GM18520 (cell line): ENCODE measurements around the gene SH3BGRL2.
"Not testable (repeated sequence)": the region's sequence is repeated elsewhere in the genome, so short reads cannot be mapped to it uniquely, and the experiment has no call there.

Experiments used
- ATAC-seq: cut with Tn5 transposase; IDR thresholded peaks from one replicate; pipeline ENCODE4 v1.9.1; 2021; ENCODE audit not compliant: unreplicated experiment

Gene SH3BGRL2

DNA sequence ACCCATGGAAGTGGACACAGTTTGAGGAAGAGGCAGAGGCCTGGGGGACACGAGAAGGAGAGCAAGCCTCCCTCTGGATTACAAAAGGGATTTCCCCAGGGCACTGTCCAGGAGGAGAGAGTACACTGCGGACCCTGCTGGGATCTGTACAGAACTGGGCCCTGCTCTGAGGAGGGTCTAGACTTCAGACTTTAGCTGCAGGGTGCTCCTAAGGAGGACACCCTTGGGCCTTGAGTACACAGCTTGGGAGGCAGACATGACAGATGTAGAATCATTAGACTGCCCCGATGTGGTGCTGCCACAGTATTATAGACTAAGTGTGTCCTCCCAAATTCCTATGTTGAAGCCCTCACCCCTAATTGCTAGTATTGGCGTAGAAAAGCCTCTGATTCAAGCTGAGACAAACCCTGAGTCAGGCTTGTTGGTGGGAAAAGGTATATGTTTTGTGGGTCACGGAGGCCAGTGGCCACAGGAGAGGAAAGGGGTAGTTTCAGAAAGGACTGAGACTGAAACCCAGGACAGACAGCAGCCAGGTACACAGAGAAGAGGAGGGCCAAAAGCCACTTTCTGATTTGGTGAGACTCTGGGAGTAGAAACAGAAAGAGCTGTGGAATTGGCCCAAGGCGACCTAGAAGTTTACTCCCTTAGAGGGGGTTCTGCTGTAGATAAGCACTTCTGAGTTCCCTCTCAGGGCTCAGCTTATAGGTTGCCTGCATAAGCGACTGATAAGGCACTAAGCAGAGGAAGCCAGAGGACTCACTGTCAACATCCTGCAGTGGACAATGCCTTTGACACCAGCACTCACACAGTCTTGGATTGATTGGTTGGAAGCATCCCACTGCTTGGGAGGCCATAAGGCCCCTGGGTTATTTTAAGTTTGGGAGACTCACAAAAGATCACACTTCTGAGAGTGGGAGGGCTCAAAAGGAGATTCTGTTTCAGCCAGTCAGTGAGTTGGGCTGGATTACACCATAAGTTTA, 16.5 kb upstream of the SH3BGRL2 start:
- ATAC-seq = no peak

DNA sequence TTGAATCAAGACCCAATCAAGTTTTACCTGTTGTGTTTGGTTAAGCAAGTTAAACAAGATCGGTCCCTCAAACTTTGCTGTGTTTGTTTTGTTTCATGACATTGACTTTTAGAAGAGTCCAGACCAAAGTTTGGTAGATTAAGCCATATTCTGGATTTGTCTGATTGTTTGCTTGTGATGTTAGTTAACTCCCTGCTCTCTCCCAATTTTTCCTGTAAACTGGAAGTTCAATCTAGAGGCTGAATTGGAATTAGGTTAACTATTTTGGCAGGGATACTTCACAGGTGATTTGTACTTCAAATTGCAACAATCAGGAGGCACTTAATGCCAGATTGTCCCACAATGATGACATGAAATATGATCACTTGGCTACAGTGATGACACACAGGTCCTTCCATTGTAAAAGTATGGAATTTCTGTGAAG, 13.6 kb upstream of the SH3BGRL2 start:
- no peak for ATAC-seq

DNA sequence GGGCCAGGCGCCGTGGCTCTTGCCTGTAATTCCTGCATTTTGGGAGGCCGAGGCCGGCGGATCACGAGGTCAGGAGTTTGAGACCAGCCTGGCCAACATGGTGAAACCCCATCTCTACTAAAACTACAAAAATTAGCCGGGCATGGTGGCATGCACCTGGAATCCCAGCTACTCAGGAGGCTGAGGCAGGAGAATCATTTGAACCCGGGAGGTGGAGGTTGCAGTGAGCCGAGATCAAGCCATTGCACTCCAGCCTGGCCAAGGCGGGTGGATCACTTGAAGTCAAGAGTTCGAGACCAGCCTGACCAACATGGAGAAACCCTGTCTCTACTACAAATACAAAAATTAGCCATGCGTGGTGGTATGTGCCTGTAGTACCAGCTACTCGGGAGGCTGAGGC, 12.7 kb upstream of the SH3BGRL2 start:
- ATAC-seq = not testable (repeated sequence)

DNA sequence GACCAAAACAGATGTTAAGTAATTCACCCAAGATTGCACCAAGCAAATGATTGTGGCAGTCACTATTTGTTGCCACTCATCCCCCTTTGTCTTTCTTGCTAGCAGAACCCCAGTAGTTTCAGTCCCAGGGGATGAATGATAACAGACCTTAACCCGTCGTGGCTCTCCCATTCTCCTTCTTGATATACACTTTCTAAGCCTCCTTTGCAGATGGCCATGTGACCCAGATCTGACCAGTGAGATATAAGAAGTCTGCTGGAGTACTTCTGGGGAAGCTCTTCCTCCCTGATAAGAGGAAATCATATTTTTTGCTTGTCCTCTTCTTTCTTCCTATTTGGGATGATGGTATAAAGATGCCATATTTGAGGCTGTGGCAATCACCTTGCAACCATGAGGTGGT, 9.6 kb upstream of the SH3BGRL2 start:
- no peak for ATAC-seq

DNA sequence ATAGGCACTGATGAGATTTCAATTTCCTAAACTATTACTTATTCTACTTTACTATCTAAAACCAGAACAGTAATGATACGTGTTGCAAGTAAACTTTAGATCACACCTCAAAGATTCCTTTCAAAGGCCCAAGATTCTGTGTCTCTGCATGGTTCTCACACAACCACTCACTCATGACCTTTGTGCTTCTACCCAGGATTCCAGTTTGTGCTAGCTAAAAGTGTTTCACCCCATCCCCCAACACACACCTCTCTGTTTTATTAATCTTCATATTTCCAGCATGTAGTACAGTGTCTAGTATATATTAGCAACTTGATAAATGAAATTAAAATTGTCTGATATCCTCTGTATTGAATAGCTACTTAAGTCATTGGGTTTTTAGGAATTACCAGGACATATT, 8.8 kb upstream of the SH3BGRL2 start:
- ATAC-seq = no peak

DNA sequence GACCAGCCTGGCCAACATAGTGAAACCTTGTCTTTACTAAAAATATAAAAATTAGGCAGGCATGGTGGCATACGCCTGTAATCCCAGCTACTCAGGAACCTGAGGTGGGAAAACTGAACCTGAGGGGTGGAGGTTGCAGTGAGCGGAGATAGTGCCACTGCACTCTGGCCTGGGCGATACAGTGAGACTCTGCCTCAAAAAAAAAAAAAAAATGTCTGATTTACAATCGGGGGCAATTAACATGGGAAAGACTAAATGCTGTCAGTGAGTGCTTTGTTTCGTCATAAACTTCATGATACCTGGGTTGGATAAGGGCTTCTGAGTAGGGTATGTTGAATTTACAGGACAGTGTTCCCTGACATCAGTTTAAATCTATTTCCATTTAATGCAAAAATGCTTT, 8.0 kb upstream of the SH3BGRL2 start:
- ATAC-seq = no peak

DNA sequence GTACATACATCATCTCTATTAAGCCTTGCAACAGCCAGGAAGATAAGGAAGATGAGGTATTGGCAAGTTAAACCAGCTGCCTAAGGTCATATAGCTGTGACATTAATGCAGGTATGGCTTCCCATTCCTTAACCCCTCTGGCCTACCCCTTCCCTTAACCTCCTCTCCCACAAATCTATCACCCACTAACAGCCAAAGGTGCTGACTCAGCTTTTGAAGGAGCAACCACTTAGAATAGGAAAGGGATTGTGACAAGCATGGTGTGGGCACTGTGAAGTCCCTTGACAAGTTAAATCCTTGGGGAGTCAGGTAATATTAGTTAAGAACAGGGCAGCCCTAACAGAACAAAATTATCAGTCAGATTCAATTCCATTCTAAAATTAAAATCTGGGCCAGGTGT, 5.4 kb upstream of the SH3BGRL2 start:
- no peak for ATAC-seq

DNA sequence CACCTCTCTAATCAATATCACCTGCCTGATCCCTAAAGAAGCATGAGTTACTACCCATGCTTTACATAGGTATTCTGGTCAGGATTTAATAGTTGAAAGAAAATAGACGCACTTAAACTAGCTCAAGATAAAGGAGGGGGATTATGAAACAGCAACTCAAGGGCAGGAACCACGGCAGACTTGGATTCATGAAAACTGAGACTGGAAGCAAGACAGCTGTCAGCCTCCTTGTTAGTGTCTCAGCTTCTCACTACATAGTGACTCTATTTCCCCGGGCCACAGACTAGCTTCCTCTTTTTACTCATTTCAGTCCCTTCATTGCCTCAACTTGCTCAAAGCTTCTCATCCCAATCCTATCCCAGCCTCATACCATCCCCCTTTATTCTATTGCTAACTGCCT, 4.3 kb upstream of the SH3BGRL2 start:
- no peak for ATAC-seq

DNA sequence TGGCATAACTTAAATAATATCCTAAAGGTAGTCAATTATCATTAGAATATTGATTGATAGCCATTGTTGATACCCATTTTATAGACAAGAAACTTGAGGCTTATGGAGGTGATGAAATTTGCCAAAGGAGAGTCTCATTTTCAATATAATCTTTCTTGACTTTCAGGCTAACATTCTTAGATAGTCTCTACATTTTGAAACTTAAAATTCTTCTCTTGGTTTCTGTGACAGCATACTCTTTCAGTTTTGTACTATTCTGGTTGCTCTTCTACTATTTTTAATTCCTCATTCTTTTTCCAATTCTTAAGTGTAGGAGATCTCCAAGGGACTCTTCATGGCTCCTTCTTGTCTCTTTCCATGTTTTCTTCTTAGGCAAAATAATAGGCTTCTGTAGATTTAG, 3.7 kb upstream of the SH3BGRL2 start:
- ATAC-seq = no peak

DNA sequence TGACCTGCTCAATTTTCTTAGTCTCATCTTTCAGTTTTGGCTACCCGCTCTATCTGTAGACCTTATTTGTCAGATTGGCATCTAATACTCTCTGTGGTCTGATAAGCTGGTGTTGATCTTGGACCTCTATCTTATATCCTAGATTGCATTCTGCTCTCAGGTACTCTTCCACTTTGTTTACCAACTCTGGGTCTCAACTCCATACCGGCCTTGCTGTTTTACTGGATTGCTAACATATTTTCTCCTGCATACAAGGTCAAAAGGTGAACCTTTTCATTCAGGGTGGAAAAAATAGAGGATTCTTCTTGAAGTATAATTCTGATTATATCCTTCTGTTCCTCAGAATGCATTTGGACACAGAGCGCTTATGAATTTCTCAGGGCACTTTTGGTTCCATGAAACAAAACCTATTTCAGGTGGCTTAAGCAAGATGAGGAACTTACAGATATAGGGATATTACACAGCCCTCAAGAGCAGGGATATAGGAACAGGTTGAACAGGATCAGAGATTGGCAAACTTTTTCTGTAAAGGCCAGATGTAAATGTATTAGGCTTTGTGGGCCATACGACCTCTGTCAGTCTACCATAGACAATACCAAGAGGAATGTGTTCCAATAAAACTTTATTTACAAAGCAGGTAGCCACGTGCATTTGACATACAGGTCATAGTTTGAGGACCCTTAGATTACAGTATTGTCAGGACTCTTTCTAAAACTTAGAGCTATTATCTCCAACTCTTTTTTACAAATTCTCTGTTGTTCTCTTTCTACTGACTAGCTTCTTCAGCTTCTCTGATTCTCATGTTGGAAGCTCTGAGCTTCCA, 2.5 kb upstream of the SH3BGRL2 start:
- ATAC-seq = no peak

DNA sequence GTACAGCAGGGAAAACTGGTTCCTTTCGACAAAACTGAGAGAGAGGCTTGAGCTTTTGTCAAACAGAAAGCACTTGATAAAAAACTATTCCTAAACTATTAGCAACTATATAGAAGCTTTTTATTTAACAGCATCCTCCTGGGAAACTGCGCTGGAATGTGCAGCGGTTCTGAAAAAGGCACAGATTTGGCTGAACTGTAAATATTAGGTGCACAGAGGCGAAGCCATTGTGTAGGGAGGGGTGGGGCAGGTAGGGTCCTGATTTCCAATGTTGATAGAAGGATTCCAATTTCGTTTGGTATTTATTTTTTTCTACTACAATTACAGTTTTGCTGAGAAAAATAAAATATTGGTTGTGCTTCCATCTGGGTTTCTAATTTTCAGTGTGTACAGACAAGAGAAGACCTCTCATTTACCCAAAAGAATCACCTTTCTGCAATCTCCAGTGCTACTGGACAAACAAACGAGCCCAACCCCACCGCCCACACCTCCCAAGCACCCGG, 698 bp upstream of the SH3BGRL2 start:
- no peak for ATAC-seq

DNA sequence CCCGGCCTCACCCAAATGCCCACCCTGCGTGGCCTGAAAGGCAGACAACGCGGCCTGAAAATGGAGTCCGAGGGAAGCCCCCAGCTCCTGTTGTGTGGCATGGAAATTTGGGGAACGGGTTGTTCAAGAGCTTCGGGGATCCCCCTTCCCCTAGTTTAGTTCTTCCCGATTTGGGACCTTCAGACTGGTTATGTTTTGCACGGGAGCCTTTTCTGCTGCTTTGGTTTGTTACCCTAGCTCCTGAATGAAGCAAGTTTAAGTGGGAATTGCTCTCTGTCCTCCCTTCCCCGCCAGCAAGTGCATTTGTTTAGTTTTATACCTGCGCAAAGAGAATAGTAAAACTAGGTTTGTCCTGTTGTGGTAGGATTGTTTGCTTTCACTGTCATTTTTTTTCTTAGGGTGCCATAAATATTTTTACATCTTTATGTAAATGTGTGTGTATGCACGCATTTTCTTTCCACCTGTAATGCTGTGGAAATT, 604 bp downstream of the SH3BGRL2 start:
- ATAC-seq = no peak

DNA sequence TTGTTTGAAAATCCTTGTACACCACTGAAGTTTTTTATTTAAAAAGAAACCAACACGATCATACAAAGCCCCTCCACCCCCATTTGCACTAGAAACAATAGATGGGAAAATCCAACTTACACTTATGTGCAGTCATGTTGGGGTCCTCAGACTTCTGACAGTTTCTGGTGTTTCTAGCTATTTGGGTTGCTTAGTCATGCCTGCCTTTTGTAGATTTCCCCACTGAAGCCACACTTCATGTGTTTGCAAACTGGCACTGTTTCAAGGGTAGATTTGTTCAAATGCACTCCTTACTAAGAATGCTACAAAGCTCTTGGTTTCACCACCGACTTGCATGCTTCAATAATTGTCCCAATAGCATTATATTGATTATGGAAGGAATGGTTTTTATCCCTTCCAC, 1.5 kb downstream of the SH3BGRL2 start:
- ATAC-seq = no peak

DNA sequence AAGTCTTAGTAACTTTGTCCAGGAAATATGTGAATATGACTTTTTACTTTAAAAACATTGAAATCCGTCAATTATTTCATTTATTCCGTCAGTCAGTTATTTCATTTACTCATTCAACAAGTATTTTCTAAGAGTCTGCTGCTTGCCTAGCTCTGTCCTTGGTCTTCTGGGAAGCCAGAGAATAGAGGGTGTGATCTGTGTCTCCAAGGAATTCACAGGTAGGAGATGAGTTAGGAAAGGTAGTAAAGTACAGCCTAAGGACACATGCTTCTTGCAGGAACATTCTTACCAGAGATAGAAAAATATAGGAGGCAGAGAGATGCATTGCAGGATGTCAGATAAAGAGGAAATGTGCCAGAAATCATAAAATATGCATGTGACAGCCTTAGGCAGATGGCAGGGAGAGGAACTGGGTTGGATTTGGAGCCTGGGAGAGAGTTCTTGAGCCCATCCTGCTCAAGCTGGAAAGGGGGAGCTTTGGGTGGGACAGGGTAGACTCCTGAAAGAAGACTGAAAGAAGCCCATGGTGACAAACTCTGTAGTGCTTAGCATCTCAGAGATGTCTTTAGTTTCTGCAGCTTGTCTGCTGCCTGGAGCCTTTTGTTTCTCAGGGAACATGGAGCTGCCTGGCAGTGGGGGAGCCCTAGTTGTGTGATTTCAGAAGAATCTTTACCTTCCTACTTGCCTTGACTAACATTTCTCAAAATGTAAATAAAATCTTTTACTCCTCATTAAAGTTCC, 3.5 kb downstream of the SH3BGRL2 start:
- no peak for ATAC-seq

DNA sequence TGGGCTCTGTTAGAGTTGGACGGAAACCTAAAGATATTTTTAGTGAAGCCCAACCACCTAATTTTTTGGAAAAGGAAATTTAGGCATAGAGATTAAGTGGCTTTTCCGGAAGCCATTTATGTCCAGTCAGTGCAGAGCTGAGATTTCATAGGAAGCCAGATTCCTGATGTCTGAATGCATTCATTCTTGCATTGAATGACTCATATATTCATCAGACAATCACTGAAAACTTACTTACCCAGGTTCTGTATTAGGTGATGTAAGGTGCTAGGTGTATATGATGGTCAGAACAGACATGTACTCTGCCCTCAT, 4.1 kb downstream of the SH3BGRL2 start:
- ATAC-seq = no peak

DNA sequence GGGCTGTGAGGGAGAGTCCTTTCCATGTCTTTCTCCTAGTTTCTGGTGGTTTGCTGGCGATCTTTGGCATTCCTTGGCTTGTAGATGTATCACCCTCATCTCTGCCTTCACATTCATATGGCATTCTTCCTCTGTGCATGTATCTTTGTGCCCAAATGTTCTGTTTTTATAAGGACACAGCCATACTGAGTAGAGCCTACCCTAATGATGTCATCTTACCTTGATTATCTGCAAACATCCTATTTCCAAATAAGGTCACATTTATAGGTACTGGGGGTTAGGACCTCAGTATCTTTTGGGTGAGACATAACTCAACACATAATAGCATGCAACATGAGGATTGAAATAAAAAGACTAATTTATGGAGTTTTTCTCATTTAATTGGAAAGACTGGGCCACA, 5.5 kb downstream of the SH3BGRL2 start:
- no peak for ATAC-seq

DNA sequence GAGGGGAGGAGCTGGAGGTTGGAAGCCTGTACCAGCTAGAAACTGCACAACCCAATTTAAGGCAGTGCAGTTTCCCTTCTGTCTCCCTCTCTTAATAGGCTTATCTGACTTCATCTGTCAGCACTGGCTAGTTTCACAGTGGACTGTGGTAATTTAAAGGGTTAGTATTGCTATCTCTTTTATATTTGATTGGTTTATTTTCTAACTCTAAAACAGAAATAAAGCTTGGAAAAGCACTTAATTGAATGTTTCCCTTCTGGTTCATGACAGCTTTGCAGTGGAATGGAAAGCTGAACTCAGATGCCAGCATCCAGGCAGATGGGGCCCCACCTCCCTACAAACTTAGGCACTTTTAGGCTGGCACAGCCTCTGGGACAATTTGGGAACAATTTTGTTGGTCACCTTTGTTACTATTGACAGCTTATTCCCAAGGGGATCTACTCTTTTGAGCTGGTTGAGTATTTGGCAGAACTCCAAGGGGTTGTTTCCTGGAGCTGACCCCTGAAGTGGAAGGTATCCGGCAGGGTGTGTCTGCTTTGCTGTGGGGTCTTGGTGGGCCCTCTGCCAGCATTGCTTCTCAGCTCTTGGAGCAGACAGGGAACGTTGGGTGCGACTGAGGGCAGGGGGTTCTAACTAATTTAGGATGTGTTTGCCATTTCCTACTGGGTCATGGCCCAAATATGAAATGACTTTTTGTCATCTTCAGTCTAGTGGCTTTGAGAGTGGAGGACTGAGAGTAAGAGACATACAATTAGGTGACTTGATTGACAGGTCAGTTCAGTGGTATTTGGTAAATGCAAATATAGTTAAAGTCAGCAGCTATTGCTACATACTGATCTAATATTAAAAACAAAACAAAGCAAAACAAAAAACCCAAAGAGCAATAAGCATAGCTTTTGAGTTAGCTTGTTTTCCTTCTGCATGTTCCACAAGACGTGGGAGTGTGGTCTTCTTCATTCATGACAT, 9.3 kb downstream of the SH3BGRL2 start:
- no peak for ATAC-seq

DNA sequence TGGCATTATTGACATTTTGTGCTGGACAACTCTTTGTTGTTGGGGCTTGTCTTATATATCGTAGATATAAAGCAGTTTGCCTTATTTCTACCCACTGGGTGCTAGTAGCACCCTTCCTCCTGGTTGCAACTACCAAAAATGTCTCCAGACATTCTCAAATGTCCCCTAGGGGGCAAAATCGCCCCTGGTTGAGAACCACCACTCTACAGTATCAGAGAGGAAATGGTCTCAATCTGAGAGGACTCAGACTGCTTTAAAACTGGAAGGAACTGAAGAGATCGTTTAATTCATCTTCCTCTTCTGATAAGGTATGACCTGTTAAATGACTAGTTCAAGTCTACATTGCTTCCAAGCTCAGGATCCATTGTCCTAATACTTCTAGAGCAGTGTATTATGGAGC, 14.9 kb downstream of the SH3BGRL2 start:
- ATAC-seq = no peak

DNA sequence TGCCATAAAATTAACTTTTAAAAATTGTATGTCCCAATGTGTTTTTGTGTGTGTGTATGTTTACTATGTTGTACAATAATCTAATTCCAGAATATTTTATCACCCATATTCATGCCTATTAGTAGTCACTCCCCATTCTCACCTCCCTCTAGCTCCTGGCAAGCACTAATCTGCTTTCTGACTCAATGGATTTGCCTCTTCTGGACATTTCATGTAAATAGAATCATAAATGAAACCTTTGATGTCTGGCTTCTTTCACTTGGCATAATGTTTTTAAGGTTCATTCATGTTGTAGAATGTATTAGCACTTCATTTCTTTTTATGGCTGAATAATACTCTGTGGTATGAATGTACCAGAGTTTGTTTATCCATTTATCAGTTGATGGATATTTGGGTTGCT, 15.4 kb downstream of the SH3BGRL2 start:
- no peak for ATAC-seq

DNA sequence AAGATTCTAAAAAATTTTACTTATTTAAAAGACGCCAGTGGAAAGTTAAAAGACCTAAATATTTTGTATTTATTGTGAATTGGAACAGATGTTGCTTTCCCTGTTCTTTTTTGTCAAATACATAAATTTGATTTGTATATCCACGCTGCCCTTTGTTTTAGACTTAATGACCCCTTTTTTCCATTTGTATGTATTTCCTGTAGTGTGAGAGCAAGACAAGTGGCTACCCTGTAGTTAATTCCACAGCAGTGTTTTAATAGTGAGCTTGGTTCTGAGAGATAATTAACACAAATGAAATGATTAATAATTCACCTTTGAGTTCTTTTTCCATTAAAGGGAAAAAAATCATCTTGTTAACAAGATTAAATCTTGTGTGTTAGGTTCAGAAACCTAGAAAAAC, 16.6 kb downstream of the SH3BGRL2 start:
- ATAC-seq = no peak
